ENCODE measurements around the gene PTK6.
"Not testable (repeated sequence)": the region's sequence is repeated elsewhere in the genome, so short reads cannot be mapped to it uniquely, and the experiment has no call there.

The PTK6 gene

GRCh38 chr20:63568986-63569949 lies 32.1 kb upstream of the PTK6 start:
- no peak for DNase-seq

GRCh38 chr20:63568170-63568981 lies 31.2 kb upstream of the PTK6 start:
- no peak for DNase-seq

- no peak for DNase-seq
Measured at GRCh38 chr20:63567386-63568169, 30.4 kb upstream of the PTK6 start.

GRCh38 chr20:63567136-63567385 lies 29.9 kb upstream of the PTK6 start:
- DNase-seq = no peak

- no peak for DNase-seq
Measured at GRCh38 chr20:63566395-63567135, 29.4 kb upstream of the PTK6 start.

GRCh38 chr20:63565699-63566335 lies 28.6 kb upstream of the PTK6 start:
- no peak for DNase-seq

- no peak for DNase-seq
Measured at GRCh38 chr20:63565021-63565698, 28.0 kb upstream of the PTK6 start.

GRCh38 chr20:63564036-63564810 lies 27.0 kb upstream of the PTK6 start:
- no peak for DNase-seq

GRCh38 chr20:63563225-63563935 lies 26.2 kb upstream of the PTK6 start:
- DNase-seq = no peak

GRCh38 chr20:63562461-63563224 lies 25.5 kb upstream of the PTK6 start:
- DNase-seq = no peak

- DNase-seq = no peak
Measured at GRCh38 chr20:63561624-63562396, 24.6 kb upstream of the PTK6 start.

- no peak for DNase-seq
Measured at GRCh38 chr20:63560856-63561609, 23.9 kb upstream of the PTK6 start.

- DNase-seq = no peak
Measured at GRCh38 chr20:63560333-63560805, 23.2 kb upstream of the PTK6 start.

- DNase-seq = not testable (repeated sequence)
Measured at GRCh38 chr20:63559485-63560332, 22.5 kb upstream of the PTK6 start.

GRCh38 chr20:63558804-63559484 lies 21.8 kb upstream of the PTK6 start:
- no peak for DNase-seq

GRCh38 chr20:63557481-63557891 lies 20.3 kb upstream of the PTK6 start:
- no peak for DNase-seq

All from DMS53 (cell line).